ENCODE measurements around the gene PPIL1. TPM values are rescaled to one million over a fixed set of nuclear protein-coding genes. Genes with fewer than 3 reads are reported as not detected.

Gene PPIL1
- total RNA-seq, 3 donors from 2014 or later = 79.9 to 82.7 (median 81.5) TPM

- peaks cover 60% of the 10 kb centered on the region for H3K36me3 Mint-ChIP-seq (ENCODE audit: insufficient read depth)
These were observed 21.3 kb downstream of the PPIL1 start for GRCh38 chr6:36853325-36853724.

DNA sequence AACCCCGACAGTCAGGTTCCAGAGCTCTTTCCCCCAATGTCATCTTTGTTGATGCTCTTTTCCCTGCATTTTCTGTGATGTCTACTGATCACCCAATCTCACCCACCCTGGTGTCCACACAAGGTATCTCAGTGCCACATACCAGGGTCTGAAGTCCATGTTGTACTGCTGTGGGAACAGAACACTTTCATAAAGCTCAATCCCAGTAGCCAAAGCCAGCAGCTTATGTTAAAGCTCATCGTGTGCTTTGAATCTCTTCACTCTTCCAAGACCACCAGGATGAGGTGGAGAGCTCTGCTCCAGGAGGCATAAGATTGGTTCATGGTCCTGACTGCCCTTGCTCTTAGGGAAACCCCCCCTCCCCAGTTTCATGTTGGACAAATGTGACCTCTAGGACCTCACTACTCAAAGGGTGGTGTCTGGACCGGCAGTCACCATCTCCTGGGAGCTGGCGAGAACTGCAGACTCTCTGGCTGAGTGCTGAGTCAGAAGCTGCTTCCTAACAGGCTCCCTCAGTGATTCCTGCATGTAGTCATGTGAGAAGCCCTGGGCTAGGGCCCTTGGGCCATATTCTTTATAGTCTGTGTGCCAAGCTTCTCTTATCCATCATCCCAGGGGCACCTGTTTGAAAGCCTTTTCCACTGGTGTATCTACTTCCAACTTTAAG, 22.0 kb downstream of the PPIL1 start:
- DNase-seq (no peak), ATAC-seq (no peak)
- Mint-ChIP-seq H3K27me3 (ENCODE audit: low read depth) (peaks cover 1% of the 10 kb centered on the region), H3K9me3 (peaks cover 10% of the 10 kb centered on the region), H3K36me3 (ENCODE audit: insufficient read depth) (peaks cover 59% of the 10 kb centered on the region), H3K4me1 (ENCODE audit: low read depth) (peaks cover 2% of the 10 kb centered on the region), H3K4me3 (no peak overlapping the region)

More at GRCh38 chr6:36853325-36853724, 21.3 kb downstream of the PPIL1 start:
- no peak overlapping the region for H3K4me3 Mint-ChIP-seq
- ATAC-seq (no peak), DNase-seq (no peak)
- H3K27me3 Mint-ChIP-seq (ENCODE audit: low read depth) = peaks cover 1% of the 10 kb centered on the region
- peaks cover 2% of the 10 kb centered on the region for H3K4me1 Mint-ChIP-seq (ENCODE audit: low read depth)
- H3K9me3 Mint-ChIP-seq = peaks cover 10% of the 10 kb centered on the region

DNA sequence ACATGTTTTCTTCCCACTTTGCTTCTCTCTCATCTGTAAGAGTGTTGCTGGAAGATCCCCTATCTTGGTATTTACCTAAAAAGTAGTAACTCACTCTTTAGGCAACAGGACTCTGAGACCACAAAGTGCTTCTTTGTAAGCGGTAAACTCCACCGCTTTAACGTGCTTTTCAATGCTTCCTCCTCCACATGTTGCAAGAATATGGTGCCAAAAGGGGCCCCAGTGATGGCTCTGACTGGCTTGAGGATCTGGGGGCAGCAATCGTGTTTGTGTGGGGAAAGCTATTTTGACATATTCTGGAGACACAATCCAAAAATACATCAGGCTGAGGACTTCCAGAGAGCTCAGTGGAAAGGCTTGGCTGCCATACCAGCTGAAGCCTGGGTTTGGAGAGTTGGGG, 23.0 kb downstream of the PPIL1 start:
- peaks cover 57% of the 10 kb centered on the region for H3K36me3 Mint-ChIP-seq (ENCODE audit: insufficient read depth)
- peaks cover 2% of the 10 kb centered on the region for H3K4me1 Mint-ChIP-seq (ENCODE audit: low read depth)
- no peak overlapping the region for H3K4me3 Mint-ChIP-seq
- ATAC-seq (no peak), DNase-seq (no peak)
- peaks cover 1% of the 10 kb centered on the region for H3K27me3 Mint-ChIP-seq (ENCODE audit: low read depth)
- peaks cover 10% of the 10 kb centered on the region for H3K9me3 Mint-ChIP-seq

DNA sequence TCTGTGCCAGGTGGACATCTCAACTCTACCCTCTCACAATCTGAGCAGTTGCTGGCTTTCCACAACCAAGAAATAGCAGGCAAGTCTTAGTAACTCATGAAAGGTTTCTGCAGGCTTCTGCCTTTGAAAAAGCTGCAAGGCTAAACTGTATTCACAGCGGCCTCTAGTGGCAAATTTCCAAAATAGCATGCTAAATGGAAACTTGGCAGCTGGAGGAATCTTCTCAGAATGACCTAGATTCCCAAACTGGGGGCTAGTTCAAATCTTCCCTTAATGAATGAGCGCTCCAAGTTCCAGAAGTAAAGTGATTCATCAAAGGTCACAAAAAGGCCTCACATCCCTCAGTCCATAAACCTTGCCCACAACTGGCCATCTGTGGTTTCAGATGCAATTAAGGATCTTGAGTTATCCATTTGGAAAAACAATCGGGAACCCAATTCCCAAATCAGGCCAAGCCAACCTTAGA, 23.4 kb downstream of the PPIL1 start:
- Mint-ChIP-seq H3K4me1 (ENCODE audit: low read depth) (peaks cover 2% of the 10 kb centered on the region), H3K9me3 (peaks cover 10% of the 10 kb centered on the region), H3K4me3 (no peak overlapping the region), H3K27me3 (ENCODE audit: low read depth) (peaks cover 1% of the 10 kb centered on the region), H3K36me3 (ENCODE audit: insufficient read depth) (peaks cover 54% of the 10 kb centered on the region)
- ATAC-seq = no peak
- peak; percentile 13 for DNase-seq

DNA sequence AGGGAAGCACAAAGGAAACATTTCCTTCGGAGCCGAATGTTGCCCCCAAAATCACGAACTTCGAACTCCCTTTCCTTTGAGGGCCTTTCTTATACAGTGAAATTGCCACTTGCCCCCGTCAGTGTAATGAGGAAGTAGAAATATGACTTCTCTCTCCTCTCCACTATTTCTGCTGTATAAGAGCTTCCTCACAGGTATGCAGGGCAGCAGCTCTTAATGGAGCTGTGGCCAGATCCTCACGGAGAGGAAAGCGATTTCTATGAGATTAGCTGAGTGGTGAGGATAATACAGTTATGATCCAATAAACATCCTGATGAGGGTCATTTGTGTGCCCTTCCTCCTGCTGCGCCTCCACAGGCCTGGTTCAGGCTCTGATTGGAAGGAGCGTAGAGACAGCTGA, 24.6 kb downstream of the PPIL1 start:
- Mint-ChIP-seq H3K36me3 (ENCODE audit: insufficient read depth) (peaks cover 44% of the 10 kb centered on the region), H3K4me1 (ENCODE audit: low read depth) (peaks cover 2% of the 10 kb centered on the region), H3K4me3 (no peak overlapping the region), H3K27me3 (ENCODE audit: low read depth) (peaks cover 1% of the 10 kb centered on the region), H3K9me3 (peaks cover 10% of the 10 kb centered on the region)
- ATAC-seq (no peak), DNase-seq (no peak)

DNA sequence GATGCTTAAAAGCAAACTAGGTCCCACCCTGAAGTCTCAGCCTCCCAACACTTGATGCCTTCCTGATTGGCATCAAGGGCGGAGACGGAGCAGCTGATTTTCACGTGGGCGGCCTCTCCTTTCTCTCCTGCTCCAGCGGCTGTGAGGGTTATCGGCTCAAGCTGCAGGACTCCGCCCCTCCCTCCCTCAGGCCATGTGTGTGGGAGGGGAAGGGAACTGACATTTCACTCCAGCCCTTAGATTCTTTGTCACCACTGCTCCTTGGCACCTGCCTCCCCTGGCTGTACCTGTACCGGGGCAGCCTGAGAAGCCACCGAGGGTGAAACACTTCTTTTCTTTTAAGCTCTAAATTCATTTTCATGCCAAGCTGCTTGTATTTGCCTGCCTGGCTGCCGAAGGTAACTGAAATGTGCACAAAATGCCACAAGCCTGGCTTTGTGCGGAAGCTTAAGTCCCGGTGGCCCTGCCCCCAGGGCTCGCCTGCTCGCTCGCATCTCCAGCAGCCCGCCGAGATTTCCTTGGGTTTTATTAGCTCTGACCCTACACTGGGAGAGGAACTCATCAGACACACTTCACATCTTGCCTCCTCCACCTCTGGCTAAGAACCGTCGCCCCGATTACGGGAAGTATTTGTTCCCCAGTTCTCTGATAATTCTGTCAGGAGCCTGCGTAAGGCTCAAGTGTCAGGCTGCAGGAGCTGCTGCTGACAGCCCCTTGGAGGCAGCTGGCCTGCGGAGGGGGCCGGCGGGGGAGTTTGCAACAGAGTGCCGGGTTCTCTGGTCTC, 25.8 kb downstream of the PPIL1 start:
- DNase-seq (no peak), ATAC-seq (no peak)
- H3K4me1 Mint-ChIP-seq (ENCODE audit: low read depth) = peaks cover 2% of the 10 kb centered on the region
- peaks cover 38% of the 10 kb centered on the region for H3K36me3 Mint-ChIP-seq (ENCODE audit: insufficient read depth)
- H3K9me3 Mint-ChIP-seq = peaks cover 10% of the 10 kb centered on the region
- H3K27me3 Mint-ChIP-seq (ENCODE audit: low read depth) = peaks cover 1% of the 10 kb centered on the region
- H3K4me3 Mint-ChIP-seq = no peak overlapping the region

DNA sequence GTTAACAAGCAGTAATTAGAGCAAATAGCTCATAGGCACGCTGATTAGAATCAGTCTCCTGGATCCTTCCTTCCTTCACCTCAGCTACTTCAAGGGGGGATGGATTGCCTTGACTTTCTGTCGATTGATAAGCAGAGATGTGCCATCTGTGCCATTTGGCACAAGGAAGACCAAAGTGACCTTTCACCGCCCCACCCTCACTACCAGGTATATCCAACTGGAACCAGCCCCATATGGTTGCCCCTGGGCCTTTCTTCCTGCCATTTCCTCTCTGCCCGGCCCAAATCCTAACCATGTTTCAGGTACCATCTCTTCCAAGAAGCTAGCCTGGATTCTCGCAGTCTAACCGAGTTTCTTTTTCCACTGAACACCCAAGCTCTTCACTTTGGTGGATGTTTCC, 26.6 kb downstream of the PPIL1 start:
- Mint-ChIP-seq H3K4me1 (ENCODE audit: low read depth) (peaks cover 2% of the 10 kb centered on the region), H3K27me3 (ENCODE audit: low read depth) (peaks cover 3% of the 10 kb centered on the region), H3K9me3 (peaks cover 10% of the 10 kb centered on the region), H3K4me3 (no peak overlapping the region), H3K36me3 (ENCODE audit: insufficient read depth) (peaks cover 30% of the 10 kb centered on the region)
- DNase-seq (no peak), ATAC-seq (no peak)

GRCh38 chr6:36847152-36847551, 27.5 kb downstream of the PPIL1 start:
- Mint-ChIP-seq H3K36me3 (ENCODE audit: insufficient read depth) (peaks cover 24% of the 10 kb centered on the region), H3K4me1 (ENCODE audit: low read depth) (peaks cover 2% of the 10 kb centered on the region), H3K27me3 (ENCODE audit: low read depth) (peaks cover 3% of the 10 kb centered on the region), H3K9me3 (peaks cover 10% of the 10 kb centered on the region), H3K4me3 (no peak overlapping the region)
- ATAC-seq (no peak), DNase-seq (no peak)

DNA sequence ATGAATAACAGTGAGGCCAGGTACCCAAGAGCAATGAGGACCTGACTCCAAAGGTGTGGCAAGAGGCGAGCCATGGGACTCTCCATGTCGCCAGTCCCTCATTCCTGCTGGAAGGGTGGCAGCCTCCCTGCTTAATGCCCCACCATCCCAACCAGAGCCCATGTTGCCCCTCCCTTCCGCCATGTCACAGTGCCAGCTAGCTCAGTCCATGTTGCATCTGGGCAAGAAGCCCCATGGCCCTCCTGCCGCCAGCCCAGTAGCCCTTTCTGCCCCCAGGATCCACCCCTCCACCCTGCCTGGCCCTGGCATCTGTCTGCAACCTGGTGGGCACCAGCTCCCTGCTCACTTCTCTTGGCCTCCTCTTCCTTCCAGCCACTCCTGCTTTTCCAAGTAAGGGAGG, 29.4 kb downstream of the PPIL1 start:
- H3K4me1 Mint-ChIP-seq (ENCODE audit: low read depth) = peaks cover 7% of the 10 kb centered on the region
- H3K27me3 Mint-ChIP-seq (ENCODE audit: low read depth) = peaks cover 10% of the 10 kb centered on the region
- H3K4me3 Mint-ChIP-seq = no peak overlapping the region

DNA sequence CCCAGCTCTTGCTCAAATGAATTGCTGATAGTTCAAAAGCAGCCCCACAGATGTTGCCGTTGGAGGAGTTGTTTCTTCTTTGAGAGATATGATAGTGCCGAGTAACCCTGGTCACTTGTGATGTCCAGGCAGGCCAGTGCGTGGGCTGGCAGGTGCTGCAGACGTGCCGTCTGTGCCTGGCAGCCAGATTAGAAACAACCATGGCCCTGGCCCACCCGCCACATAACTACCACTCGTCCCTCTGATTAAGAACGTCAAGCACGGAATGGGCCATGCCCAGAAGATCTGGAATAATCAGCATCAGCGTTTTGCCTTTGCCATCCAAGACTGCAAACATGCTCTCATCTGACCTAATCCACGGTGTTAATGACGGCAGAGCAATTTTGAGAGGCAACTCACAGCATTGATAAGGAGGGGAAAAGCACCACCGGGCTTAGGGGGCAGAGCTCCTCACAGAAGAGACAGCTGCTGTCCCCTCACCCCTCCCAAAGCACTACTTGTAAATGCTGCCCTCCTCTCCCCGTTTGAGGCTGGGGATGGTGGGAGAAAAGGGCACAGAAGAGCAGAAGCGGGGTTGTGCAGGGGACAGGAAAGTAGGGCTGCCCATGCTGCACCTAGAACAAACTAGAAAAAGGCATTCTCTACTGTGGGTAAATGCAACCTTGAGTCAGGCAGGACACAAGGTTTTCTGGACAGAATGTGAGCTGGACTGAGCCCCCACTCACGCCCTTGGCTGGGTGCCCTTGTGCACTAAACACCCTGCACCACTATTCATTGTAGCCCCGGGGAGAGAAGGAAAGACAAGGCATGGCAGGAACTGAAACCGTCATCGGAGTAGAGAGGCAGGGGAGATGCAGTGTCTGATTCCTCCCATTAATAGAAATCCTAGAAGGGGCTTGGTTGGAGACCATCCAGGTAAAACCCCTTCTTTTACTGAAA, 30.1 kb downstream of the PPIL1 start:
- no peak for ATAC-seq

More for the DNA sequence above, 29.4 kb downstream of the PPIL1 start:
- DNase-seq = no peak
- ATAC-seq = no peak
- Mint-ChIP-seq H3K9me3 (peaks cover 3% of the 10 kb centered on the region), H3K36me3 (ENCODE audit: insufficient read depth) (peaks cover 8% of the 10 kb centered on the region)

DNA sequence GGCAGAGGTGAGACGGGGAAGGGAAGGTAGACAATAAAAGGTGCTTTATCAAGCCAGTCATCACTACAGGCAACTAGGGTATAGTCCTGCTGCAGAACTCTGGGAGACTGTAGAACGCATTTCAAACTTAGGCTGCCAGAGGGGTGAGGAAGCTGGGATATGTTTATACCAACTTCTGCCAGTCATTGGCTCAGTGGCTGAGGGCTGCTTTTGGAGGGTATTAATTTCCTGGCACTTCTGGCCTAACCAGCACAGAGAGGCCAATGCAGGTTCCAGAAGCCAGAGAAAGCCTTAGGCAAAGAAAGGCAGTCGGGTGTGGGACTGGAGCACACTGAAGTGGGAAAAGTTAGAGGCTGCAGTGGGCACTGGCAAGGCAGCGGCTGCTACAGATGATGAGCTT, 31.4 kb downstream of the PPIL1 start:
- Mint-ChIP-seq H3K4me1 (ENCODE audit: low read depth) (peaks cover 8% of the 10 kb centered on the region), H3K36me3 (ENCODE audit: insufficient read depth) (no peaks in the 10 kb centered on the region), H3K4me3 (no peak overlapping the region), H3K9me3 (no peaks in the 10 kb centered on the region), H3K27me3 (ENCODE audit: low read depth) (peaks cover 19% of the 10 kb centered on the region)
- DNase-seq (no peak), ATAC-seq (no peak)

More for the DNA sequence above, 30.1 kb downstream of the PPIL1 start:
- peaks cover 6% of the 10 kb centered on the region for H3K36me3 Mint-ChIP-seq (ENCODE audit: insufficient read depth)
- H3K4me3 Mint-ChIP-seq = no peak overlapping the region
- peaks cover 7% of the 10 kb centered on the region for H3K4me1 Mint-ChIP-seq (ENCODE audit: low read depth)
- no peak for DNase-seq
- no peaks in the 10 kb centered on the region for H3K9me3 Mint-ChIP-seq
- H3K27me3 Mint-ChIP-seq (ENCODE audit: low read depth) = peaks cover 12% of the 10 kb centered on the region

DNA sequence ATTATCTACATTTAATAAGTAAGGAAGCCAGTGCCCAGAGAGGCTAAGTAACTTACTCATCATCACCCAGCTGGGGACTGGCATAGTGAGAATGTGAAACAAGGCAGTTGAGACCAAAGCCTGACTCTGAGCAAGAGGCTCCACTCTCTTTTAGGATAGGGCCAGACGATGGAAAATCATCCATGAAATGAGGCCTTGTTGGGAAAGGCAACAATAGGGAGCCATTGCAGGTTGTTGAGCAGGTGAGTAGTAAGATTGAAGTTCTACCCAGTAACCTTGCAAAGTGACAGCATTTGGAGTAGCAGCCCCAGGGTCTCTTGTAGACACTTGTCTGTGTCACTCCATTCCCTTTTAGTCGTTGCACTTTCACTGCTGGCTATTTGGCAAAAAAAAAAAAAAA, 32.8 kb downstream of the PPIL1 start:
- ATAC-seq (no peak), DNase-seq (no peak)
- Mint-ChIP-seq H3K4me3 (no peak overlapping the region), H3K9me3 (no peaks in the 10 kb centered on the region), H3K27me3 (ENCODE audit: low read depth) (peaks cover 29% of the 10 kb centered on the region), H3K36me3 (ENCODE audit: insufficient read depth) (no peaks in the 10 kb centered on the region), H3K4me1 (ENCODE audit: low read depth) (peaks cover 8% of the 10 kb centered on the region)

DNA sequence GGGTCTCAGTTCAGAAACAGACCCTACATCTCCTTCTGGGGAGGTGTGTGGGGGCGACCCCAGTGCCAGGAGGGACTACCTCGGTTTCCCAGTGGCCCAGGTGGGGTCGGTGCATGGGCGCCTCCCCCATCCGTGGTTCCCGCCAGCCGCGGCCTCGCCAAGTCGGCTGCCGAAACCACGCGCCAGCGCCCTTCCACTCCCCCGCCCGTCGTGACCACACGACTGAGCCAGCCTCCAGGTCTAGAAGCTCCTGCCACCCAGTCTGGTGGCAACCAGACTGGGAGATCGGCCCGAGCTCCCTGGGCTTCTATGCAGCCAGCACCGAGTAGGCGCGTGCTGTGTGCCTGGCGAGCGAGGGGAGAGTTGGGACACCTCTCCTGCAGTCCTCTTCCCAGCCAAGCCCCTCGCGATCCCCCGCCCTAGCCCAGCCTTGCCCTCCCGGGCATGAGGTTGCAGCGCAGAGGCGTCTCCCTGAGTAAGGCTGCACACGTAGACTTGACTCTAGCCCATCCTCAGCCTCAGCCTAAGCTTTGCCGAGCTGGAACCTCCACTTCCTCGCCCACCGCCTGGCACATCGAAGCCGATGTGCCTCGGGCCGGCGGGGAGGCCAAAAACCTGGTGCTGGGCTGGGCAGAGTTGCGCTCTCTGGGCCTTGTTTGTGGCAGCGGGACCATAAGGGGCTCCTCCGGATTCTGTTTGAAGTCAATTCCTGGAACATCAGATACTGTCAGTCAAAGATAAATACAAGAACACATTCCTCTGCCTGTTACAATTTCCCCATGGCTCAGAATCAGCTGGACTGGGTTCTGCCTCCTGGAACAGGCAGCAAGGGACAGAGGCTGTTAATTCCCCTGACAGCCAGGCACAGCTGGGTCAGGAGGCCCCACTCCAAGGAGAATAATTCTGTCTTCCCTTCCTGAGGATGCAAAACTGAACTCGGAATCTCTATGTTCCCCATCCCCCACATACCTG, 33.9 kb downstream of the PPIL1 start:
- Mint-ChIP-seq H3K9me3 (no peaks in the 10 kb centered on the region), H3K36me3 (ENCODE audit: insufficient read depth) (no peaks in the 10 kb centered on the region), H3K4me3 (peak overlapping the region; percentile 76), H3K4me1 (ENCODE audit: low read depth) (peaks cover 8% of the 10 kb centered on the region), H3K27me3 (ENCODE audit: low read depth) (peaks cover 29% of the 10 kb centered on the region)
- DNase-seq (peak; percentile 15), ATAC-seq (peak; percentile 43 to 47)

Measured in activated T-cell treated with anti-CD3 and anti-CD28 coated beads, Interleukin-2, amount 50 U/mL, for 4 hours (primary cell).